G401.6 (cell line): ENCODE results near the gene DHPS.
"Not testable (repeated sequence)": the region's sequence is repeated elsewhere in the genome, so short reads cannot be mapped to it uniquely, and the experiment has no call there.

Source experiments
- FAIRE-seq: peaks from 2 replicates; lab custom pipeline; 2012; peaks lifted over from hg19 to GRCh38; lab: Jason Lieb, UNC

The DHPS gene

DNA sequence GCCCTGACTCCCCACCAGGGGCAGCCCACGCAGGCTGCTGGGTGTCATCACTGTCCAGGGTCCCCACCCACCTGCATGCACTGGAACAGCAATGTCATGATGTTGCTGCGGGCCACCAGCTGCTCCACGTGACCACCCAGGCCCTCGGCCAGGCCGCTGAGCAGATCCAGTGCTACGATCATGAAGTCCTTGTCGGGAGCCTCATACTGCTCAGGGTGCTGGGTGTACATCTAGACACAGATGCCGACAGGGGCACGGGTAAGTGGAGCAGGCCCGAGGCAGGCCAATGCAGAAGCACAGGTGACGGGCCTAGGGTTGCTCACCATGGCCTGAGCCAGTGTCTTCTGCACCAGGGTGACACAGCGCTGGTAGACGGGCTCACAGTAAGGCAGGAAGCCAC is 23.5 kb upstream of the DHPS start:
- FAIRE-seq: no peak

- FAIRE-seq: peak; percentile 97
Observed at GRCh38 chr19:12703046-12703445, 21.4 kb upstream of the DHPS start.

- no peak for FAIRE-seq
Observed at GRCh38 chr19:12701596-12702282, 20.1 kb upstream of the DHPS start.

- no peak for FAIRE-seq
Observed at GRCh38 chr19:12698138-12698537, 16.5 kb upstream of the DHPS start.

- FAIRE-seq: not testable (repeated sequence)
Observed at GRCh38 chr19:12697425-12697824, 15.7 kb upstream of the DHPS start.

DNA sequence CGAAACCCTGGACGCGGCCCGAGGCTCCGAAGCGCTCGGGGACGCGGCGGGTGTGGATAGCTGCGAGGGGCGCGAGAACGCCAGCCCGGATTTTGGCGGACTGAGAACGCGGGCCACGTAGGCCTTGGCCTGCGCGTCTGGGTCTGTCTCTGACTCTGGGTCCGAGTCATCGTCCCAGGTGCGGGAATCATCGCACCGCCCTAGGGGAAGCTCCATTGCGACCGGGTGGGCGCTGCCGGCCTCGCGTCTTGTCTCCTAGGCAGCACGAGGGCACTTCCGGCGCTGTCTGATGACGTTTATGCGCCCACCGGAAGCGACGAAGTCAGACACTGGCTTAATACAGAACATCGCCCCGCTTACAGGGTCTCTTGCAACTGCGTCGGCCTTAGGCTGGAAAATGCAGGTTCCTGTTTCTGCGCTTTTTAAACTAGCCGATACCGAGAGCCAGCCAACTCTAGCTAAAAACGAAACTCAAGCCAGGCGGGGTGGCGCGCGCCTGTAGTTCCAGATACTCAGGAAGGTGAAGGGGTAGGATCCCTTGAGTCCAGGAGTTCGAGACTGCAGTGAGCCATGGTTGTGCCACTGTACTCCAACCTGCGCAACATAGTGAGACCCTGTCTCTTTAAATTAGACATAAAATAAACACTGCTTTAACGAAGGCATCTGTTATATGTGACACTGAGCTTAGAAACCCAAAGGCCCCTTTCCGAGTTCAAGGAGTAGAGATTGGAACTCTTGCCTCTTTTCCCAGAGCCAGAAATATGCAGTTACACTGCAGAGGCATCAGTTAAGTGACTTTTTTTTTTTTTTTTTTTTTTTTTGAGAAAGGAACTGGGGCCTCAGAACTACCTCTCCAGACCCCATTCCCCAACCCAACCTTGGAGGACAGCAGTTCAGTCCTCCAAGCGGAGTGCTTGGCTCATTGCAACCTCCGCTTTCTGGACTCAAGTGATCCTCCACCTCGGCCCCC is 15.0 kb upstream of the DHPS start, which contains the start of gene FBXW9:
FBXW9 (minus strand) TSS at position 266 of the 970 bp plus-strand sequence; CDS start at position 216, 50 bp downstream.
- FAIRE-seq: peak; percentile 86

DNA sequence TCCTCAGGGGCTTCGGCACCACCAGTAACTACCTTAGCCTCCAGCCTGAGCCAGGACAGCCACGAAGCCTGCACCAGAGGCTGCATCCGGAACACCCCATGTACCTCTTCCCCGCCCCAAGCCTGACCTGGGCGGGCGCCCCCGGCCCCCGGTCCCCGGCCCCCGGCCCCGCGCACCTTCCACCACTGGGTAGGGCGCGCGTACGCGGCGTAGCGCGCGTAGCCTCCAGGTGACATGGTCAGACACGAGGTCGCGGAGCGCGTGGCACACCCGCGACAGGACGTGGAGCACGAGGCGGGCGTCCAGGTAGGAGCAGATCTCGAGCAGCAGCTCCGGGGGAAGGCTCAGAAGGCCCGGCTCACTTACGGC is 14.3 kb upstream of the DHPS start:
- no peak for FAIRE-seq

GRCh38 chr19:12695514-12695913 is 13.8 kb upstream of the DHPS start:
- FAIRE-seq: no peak

GRCh38 chr19:12695096-12695495 is 13.4 kb upstream of the DHPS start:
- FAIRE-seq: no peak

DNA sequence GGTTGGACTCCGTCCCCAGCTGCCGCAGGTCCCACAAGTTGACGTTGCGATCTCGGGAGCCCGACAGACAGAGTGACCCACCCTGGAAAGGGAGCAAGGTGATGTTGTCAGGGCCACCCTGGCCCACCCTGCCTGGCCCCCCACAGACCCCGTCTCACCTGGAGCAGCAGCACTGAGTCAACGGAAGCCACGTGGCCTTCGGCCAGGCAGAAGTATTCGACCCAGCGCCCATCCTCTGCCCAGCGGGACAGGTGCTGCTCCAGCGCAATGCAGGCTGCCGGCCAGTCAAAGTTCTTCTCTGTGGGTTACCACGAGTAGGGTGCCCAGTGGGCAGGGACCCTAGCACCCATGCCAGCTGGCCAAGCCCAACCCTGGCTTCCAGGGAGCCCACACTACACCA is 13.0 kb upstream of the DHPS start:
- FAIRE-seq: no peak

- no peak for FAIRE-seq
Observed at GRCh38 chr19:12692960-12693359, 11.3 kb upstream of the DHPS start.

DNA sequence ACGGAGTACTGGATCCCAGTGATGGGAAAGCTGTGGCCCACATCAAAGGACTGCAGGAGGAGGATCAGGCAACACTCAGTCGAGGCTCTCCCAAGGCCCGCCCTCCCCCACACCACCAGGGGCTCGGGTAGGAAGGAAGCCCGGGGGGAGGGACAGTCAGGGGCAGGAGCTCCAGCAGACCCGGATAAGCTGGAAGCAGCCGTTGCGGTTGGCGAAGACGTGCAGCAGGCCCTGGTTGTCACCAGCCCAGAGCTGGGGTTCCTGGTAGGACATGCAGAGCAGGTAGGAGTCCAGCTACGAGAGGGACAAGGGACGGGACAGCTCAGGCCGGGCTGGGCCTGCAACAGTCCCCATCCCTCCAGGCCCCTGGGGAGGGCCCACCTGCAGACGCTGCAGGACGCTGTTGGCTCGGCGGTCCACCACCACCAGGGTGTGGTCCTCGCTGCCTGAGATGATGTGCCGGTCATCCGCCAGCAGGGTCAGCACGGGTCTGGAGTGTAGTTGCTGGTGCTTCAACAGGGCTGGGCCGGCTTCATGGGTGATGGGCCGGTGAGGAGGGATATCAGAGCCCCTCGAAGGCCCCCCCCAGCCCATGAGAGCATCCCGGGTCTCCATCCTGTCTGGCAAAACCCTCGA is 8.0 kb upstream of the DHPS start:
- no peak for FAIRE-seq

DNA sequence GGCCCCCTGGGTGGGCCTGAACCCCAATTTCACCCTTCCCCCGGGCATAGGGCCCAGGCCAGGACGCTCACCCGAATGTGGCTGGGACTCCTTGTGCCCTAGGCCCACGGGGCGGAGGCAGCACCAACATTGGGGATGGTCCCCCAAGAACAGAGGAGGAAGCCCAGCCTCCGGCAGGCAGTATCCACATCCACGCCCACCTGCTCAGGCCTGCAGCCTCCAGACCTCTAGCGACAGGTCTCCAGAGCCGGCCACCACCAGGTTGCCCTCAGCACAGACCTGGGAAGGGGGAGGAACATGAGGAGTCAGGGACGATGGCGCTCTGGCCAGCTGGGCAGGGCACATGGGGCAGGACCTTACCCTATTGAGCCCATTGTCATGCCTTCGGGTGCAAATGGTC is 7.3 kb upstream of the DHPS start:
- no peak for FAIRE-seq

DNA sequence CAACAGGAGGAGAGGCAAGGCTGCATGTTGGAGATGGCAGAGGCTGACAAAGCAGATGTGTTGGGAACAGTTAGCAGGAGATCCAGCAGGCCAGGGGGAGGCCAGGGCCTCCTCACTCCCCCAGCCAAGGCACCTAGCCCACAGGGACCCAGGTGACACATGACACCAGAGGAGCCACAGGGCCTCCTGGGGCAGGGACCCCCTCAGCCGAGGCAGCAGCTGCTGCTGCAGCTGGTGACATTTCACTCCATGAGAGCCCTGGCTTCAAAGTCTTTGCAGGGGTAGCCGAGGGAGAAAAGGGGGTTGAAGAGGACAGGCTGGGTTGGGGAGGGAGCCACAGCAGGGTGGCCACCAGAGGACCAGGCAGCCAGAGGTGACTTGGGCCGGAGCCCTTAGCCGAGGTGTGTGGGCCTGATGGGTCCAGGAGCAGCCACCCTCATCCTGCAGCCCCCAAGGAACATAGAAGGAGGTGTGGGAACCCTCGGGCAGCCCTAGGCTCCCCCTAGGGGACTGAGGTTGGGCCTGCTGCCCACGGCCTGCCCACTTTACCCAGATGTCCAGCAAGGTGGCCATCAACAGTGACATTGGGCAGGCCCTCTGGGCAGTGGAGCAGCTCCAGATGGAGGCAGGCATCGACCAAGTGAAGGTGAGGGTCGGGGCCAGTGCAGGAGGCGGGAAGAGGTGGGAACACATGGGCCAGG is 6.0 kb upstream of the DHPS start, which contains the start of gene GNG14:
GNG14 (plus strand) TSS at position 503 of the 701 bp plus-strand sequence; CDS start at position 554, 51 bp downstream.
- FAIRE-seq: no peak

- no peak for FAIRE-seq
Observed at GRCh38 chr19:12685831-12686230, 4.2 kb upstream of the DHPS start.

DNA sequence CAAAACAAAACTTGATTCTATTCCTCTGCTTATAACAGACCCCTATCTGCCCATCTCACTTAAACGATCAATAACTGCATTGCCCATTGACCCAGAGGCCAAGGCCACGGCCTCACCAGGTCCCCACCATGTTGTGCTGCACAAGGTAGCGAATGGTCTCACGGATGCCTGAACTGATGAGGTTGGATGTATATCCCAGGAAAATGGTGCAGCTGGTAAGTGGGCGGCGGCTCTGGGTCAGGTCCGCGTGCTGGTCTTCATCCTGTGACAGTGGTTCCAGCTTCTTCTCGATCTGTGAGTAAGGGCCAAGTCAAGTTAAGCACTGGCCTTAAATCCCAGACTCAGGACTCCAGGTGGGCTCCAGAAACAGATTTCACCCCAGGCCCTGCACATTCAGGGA is 1.6 kb downstream of the DHPS start:
- FAIRE-seq: no peak

- not testable (repeated sequence) for FAIRE-seq
Observed at GRCh38 chr19:12678039-12678438, 3.6 kb downstream of the DHPS start.

- no peak for FAIRE-seq
Observed at GRCh38 chr19:12676928-12677327, 4.8 kb downstream of the DHPS start.

DNA sequence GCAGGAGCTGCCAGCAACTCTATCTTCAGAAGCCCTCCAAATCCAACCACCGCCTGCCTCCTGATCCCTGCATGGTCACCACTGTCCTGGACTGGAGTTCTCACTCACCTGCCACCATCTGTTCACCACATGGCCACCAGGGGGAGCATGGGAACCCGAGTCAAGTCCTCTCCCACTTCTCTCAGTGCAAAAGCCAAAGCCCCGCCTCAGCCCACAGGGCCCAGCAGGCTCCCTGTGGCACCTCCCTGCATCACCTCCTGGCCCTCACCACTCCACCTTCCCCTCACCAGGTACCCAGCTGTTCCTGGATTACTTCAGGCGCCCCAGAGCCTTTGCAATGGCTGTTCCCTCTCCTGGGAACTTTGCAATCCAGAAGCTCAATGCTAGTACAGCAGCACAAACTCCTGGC is 5.3 kb downstream of the DHPS start:
- FAIRE-seq: no peak

DNA sequence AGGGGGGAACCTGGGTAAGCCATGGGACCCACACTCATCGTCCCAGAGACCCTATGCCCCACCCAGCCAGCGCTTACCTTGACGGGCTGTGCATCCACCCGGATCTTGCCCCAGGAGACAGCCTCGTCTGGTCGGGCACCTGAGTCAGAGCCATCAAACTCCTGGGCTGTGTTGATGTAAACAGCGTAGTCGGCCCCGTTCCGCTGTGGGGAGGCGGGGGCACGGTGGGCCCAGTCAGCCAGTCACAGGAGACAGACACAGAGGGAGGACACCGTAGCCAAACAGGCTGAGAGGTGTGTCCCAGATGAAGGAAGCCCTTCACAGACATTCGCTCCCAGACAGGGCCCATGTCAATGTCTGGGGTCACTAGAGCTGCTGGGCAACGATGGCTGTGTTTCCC is 5.7 kb downstream of the DHPS start:
- FAIRE-seq: no peak

DNA sequence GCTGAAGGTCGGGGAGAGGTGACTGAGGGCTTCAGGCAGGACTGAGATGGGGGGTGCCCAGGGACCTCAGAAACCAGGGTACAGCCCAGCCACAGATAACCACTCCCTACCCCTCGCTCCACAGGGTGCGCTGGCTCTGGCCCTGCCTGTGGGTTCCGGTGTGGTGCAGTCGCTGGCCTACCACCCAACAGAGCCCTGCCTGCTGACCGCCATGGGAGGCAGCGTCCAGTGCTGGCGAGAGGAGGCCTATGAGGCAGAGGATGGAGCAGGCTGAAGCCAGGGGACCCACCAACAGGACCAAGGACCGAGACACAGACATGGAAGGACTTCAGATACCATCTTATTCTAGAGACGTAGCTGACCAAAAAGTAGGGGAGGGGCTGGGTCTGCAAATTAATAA is 6.3 kb downstream of the DHPS start:
- FAIRE-seq: no peak

- no peak for FAIRE-seq
Observed at GRCh38 chr19:12672744-12673143, 8.9 kb downstream of the DHPS start.
